Activated CD4-positive, alpha-beta T cell treated with anti-CD3 and anti-CD28 coated beads, Interleukin-2, amount 50 U/mL, for 16 hours (primary cell): ENCODE measurements around the gene BPIFB4.
"Not testable (repeated sequence)": the region's sequence is repeated elsewhere in the genome, so short reads cannot be mapped to it uniquely, and the experiment has no call there.

ENCODE experiments used
- DNase-seq: peaks from one replicate; pipeline ENCODE4 v3.0.0-alpha.2; 2020

BPIFB4 gene

GRCh38 chr20:33122297-33122696 lies 42.9 kb downstream of the BPIFB4 start:
- DNase-seq = not testable (repeated sequence)

- no peak for DNase-seq
Measured at GRCh38 chr20:33124261-33124660, 44.8 kb downstream of the BPIFB4 start.

GRCh38 chr20:33124994-33125393 lies 45.6 kb downstream of the BPIFB4 start:
- no peak for DNase-seq

GRCh38 chr20:33125983-33126382 lies 46.5 kb downstream of the BPIFB4 start:
- no peak for DNase-seq

DNA sequence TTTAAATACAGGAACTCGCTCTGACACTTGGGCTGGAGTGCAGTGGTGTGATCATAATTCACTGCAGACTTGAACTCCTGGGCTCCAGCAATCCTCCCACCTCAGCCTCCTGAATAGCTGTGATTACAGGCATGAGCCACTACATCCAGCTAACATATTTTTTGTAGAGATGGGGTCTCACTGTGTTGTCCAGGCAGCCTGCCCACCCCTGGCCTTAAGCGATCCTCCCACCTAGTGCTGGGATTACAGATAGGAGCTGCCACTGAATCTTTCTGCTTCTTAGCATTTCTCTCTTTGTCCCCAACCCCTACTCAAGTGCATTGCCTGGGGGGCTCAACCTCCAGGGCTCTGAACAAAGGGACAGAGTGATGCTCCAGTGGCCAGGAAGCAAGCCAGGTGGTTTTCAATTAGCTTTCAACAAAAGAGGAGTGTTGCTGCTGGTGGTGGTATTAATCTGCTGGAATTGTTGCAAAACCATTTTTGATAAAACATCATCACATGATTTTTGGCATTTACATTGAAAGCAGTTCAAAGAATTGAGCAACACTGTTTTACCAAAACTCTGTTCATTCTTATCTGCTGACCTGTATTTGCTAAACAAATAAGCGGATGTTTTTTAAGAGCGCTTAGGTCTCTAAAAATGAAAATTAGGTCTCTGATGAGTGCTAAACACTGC lies 48.1 kb downstream of the BPIFB4 start:
- DNase-seq = no peak

DNA sequence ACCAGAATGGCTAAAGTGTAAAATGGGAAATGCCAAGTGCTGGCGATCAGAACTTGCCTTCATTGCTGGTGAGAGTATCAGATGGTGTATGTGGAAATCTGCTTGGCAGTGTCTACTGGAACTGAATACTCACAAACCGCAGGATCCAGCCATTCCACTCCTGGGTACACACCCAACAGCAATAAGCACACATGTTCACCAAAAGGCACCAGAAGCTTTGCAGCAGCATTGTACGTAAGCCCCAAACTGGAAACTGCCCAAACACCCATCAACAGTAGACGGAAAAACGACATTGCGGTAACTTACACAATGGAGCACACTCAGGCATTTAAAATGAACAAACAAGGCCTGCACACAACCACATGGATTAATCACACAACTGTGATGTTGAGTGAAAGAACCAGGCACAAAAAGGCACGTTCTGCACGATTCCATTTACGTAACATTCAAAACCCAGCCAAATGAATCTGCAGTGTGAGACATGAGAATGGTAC lies 51.2 kb downstream of the BPIFB4 start:
- no peak for DNase-seq

DNA sequence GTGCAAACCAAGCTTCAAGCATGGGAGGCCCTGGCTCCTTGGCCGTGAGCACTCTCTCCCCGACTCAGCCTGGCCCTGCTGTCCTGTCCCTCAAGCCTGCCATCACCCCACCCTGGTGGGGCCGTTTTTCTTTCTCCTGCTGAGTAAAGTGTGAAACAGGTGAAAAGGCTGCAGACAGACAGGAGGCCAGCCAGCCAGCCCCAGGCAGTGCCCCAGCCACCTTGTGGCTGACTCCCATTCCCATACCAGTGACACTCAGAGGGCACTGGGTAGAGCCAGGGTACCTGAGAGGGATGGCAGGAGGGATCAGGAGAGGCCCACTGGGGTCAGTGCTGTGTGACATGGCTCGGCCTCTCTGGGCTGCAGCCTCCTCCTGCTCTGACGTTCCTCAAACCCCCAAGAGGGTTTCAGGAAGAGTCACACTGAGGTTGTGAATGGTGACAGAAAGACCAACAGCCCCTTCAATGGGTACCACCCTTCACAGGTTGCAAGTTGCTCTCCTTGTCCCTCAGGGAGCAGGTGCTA lies 52.6 kb downstream of the BPIFB4 start:
- no peak for DNase-seq

DNA sequence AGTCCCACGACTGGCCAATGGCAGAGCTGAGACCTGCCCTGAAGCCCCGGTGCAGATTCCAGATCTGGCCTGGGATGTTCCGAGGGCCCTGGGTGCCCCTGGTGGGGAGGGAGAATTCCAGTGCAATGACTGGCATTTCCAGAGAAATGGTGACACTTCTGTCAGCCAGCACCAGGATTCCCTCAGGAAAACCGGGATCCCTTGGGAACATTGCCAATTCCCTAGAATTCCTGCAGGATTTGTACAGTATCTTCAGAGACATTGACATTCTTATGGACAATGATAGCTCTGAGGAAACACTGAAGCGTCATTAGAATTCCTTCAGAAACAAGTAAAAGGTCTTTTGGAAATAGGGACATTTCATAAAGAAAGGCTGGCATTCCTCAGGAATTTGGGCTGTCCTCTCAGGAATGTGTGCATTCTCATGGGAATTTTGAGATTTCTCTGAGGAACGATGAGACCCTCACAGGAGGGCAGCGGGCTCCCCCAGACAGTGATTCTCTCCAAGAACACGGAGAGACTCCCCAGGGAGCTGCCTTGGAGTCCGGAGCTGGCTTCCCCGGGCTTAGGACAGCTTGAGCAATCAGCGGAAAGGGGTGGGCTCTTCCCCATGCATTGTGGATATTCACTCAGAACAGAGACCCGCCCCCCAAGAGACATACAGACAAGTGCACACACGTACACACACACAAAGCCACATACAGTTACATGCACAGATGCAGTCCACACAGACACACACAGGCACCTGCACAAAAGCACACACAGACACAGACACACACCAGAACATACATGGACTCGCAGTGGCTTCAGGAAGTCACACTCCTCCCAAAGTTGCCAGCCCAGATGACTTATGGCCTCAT lies 53.3 kb downstream of the BPIFB4 start:
- no peak for DNase-seq

DNA sequence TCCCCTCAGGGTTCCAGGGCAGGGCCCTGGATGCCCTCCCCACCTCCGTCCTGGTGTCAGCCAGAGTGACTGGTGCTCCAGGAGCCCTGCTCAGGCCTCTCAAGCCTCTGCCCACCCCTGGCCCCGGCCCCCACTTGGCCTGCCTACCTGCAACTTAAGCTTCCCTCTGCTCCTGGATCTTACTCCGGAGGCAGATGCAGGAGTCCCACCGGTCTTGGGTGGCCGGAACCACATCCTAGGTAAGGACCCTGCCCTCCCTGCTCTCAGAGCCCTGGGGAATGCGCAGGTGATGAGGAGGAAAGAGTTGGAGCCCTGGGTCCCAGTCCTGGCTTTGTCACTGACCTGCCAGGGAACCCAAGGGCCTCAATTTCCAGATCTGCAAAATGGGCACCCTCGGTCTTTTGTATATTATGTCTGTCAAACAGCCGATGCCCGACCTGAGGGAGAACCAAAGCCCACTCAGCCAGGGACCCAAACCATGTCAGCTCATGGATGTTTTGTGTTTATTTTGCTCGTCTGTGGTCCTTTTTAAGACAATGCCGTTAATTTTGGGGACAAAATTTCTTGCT lies 54.0 kb downstream of the BPIFB4 start:
- no peak for DNase-seq

DNA sequence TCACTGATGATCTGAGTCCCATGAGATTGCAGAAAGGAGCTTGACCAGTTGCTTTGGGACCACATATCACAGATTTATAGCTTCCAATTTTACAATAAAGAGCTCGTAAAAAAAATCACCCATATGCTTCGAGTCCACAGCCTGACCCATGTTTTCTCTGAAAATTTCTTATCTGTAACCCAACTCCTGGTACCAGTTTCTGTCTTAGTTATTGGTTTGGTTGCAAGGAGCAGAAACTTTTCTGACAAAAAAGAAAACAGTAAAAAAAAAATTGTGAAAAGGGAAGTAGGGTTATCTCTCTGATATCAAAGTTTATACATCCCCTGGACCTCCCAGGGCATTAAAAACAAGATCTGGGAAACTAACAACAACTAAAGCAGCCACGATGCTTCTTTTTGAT lies 57.8 kb downstream of the BPIFB4 start:
- no peak for DNase-seq

GRCh38 chr20:33139467-33139866 lies 60.0 kb downstream of the BPIFB4 start:
- no peak for DNase-seq

DNA sequence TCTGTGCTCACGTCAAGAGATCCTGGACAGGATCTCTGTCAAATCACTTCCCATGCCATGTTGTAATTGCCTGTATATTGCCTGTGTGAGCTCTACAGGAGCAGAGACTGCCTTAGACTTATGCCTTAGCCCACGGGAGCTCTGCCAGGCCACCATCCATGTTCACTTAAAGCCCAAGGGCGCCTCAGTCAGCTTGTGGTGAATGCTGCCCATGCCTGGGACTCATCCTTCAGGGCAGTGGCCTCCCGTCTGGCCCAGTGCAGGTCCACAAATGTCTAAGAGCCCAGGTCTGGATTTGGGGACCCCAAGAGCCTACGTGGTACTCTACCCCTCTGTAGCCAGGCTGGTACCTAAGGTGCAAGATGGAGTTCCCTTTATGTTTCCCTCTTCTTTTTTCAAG lies 66.1 kb downstream of the BPIFB4 start:
- no peak for DNase-seq

DNA sequence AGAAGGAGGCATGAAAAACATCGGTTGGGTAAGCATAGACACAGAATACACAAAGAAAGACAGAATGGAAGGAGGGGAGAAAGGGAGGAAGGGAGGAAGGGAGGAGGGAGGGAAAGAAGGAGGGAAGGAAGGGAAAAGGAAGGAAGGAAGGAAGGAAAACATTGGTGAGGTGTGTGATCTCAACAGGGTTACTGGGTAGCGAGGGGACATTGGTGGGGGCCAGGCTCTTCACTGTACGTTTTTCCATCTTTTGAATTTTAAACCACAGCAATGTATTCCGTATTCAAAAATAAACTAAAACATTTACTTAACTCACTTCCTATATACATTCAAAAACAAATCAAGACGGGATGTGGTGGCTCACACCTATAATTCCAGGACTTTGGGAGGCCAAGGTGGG lies 67.9 kb downstream of the BPIFB4 start:
- no peak for DNase-seq

- DNase-seq = no peak
Measured at GRCh38 chr20:33148040-33148439, 68.6 kb downstream of the BPIFB4 start.

- DNase-seq = no peak
Measured at GRCh38 chr20:33154252-33154651, 74.8 kb downstream of the BPIFB4 start.

GRCh38 chr20:33158637-33159385 lies 79.4 kb downstream of the BPIFB4 start:
- no peak for DNase-seq

DNA sequence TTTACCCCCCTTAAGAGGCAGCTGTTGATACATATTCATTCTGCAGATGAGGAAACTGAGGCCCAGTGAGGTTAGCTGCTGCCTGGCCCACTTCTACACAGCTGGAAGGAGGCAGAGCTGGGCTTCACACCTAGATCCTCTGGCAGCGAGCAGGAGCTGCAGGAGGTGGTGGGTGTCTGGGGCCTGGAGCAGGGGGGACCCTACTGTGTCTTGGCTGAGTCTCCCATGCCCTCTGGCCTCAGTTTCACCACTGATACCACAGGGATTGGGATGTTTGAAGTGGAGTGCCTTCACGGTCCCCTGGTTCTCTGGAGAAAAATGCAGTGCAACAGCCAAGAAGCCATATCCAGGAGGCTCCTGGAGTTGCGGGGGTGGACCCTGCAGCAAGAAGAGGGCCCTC lies 80.3 kb downstream of the BPIFB4 start:
- DNase-seq = no peak

DNA sequence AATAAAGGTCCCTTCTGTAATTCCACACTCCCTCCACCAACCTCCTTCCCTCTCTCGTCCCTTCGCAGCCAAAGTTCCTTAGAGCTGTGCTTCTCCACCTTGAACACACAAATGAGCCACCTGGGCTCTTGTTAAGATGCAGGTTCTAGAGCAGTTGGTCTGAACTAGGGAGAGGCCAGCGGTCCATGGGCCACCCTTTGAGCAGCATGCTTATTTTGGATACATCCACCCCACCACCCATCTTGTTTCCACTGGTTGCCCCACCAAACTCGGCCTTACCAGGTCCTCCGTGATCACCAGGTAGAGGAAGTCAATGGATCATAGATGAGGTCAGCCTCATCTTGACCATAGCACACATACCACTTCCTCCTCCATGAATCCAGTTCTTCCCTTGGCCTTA lies 81.2 kb downstream of the BPIFB4 start:
- no peak for DNase-seq
